PC-3 (cell line): ENCODE data around the gene IMPDH1. TPM values are rescaled to one million over a fixed set of nuclear protein-coding genes. Genes with fewer than 3 reads are reported as not detected.
A peak's percentile ranks its signal among the peaks of the same experiment; 100 is the strongest.

Experiments
- ATAC-seq: fragments of 200-7000 bp; cut with Tn5 transposase; 2 replicates; pipeline ENCODE4 v1.9.1; 2020; ENCODE audit warnings: mild to moderate bottlenecking, moderate library complexity
- BruUV-seq: library from RNA; stranded (reverse); fragments of 400-500 nt; replicated peaks from 2 replicates; lab custom pipeline; 2021; lab: Mats Ljungman, UMichigan
- CTCF ChIA-PET: fragments of 300-600 bp; sonication (Branson Sonifier 250); formaldehyde crosslinking; loops from one replicate; lab custom pipeline; 2022; ENCODE audit warnings: antibody characterized with exemption; lab: Charles Lee
- POLR2A ChIA-PET: fragments of 300-600 bp; sonication (Branson Sonifier 250); formaldehyde crosslinking; loops from one replicate; lab custom pipeline; 2022; ENCODE audit warnings: antibody characterized with exemption; ENCODE audit not compliant: unreplicated experiment; lab: Charles Lee
- DNase-seq: peaks from one replicate; pipeline ENCODE4 v3.0.0-alpha.2; 2015
- H2AFZ ChIP-seq: fragments of 300-600 bp; sonication (generic); 2 replicates; pipeline ENCODE4 v1.6.0; 2016; ENCODE audit warnings: antibody characterized with exemption, low read length
- H3F3A ChIP-seq: fragments of 300-600 bp; sonication (generic); one replicate; pipeline ENCODE4 v1.6.0; 2017; ENCODE audit warnings: antibody characterized with exemption, low read length, control low read depth, mild to moderate bottlenecking; ENCODE audit not compliant: unreplicated experiment
- H3K27ac ChIP-seq: fragments of 300-600 bp; sonication (generic); 2 replicates; pipeline ENCODE4 v1.5.1; 2016; ENCODE audit warnings: mild to moderate bottlenecking, low read length
- H3K27me3 ChIP-seq: fragments of 300-600 bp; sonication (generic); 2 replicates; pipeline ENCODE4 v1.6.1; 2016; ENCODE audit warnings: low read length, mixed read lengths
- H3K36me3 ChIP-seq: fragments of 300-600 bp; sonication (generic); 2 replicates; pipeline ENCODE4 v1.6.1; 2016; ENCODE audit warnings: low read depth, mixed run types, low read length, mixed read lengths
- H3K4me1 ChIP-seq: fragments of 300-600 bp; sonication (generic); 2 replicates; pipeline ENCODE4 v1.5.1; 2016; ENCODE audit warnings: low read length; ENCODE audit not compliant: insufficient read depth
- H3K4me2 ChIP-seq: fragments of 300-600 bp; sonication (generic); 2 replicates; pipeline ENCODE4 v1.6.0; 2016; ENCODE audit warnings: low read length
- H3K4me3 ChIP-seq: fragments of 300-600 bp; sonication (generic); 2 replicates; pipeline ENCODE4 v1.5.1; 2016; ENCODE audit warnings: mild to moderate bottlenecking, low read length, mixed read lengths
- H3K79me2 ChIP-seq: fragments of 300-600 bp; sonication (generic); 2 replicates; pipeline ENCODE4 v1.6.1; 2017; ENCODE audit warnings: low read length, mixed read lengths
- H3K9ac ChIP-seq: fragments of 300-600 bp; sonication (generic); 2 replicates; pipeline ENCODE4 v1.6.0; 2016; ENCODE audit warnings: mild to moderate bottlenecking, low read length
- H3K9me2 ChIP-seq: fragments of 300-600 bp; sonication (generic); replicated peaks from 2 replicates; pipeline ENCODE4 v1.6.1; 2016; ENCODE audit warnings: mixed run types, low read length, mixed read lengths
- H3K9me3 ChIP-seq: fragments of 300-600 bp; sonication (generic); 2 replicates; pipeline ENCODE4 v1.6.1; 2016; ENCODE audit warnings: low read length, mixed read lengths
- H4K20me1 ChIP-seq: fragments of 300-600 bp; sonication (generic); 2 replicates; pipeline ENCODE4 v1.6.1; 2016; ENCODE audit warnings: low read length, mixed read lengths
- CTCF ChIP-seq: fragments of 300-600 bp; sonication (generic); conservative IDR thresholded peaks from 2 replicates; pipeline ENCODE4 v1.5.1; 2017; ENCODE audit warnings: antibody characterized with exemption, low read depth, mild to moderate bottlenecking, low read length
- EZH2 ChIP-seq: fragments of 300-600 bp; sonication (generic); IDR thresholded peaks from one replicate; pipeline ENCODE4 v1.6.1; 2017; ENCODE audit warnings: antibody characterized with exemption, mild to moderate bottlenecking, low read length; ENCODE audit not compliant: unreplicated experiment
- EZH2phosphoT487 ChIP-seq: fragments of 300-600 bp; sonication (generic); IDR thresholded peaks from 2 replicates; pipeline ENCODE4 v1.6.1; 2018; ENCODE audit warnings: mild to moderate bottlenecking, antibody characterized with exemption, low read length, borderline replicate concordance
- intact Hi-C: fragments of 100-400 bp; cut with micrococcal nuclease; formaldehyde crosslinking; loops from 2 replicates; pipeline ENCODE4 v1.9.0; 2023
- total RNA-seq: library from RNA; depleted of rRNA; stranded (reverse); fragments of >200 nt; gene quantifications from 2 replicates; pipeline ENCODE4 v1.2.3, GENCODE V29; 2014

The IMPDH1 gene
- total RNA-seq, 1 experiment from 2014 or later: 128 TPM

- TF ChIP-seq EZH2 (no peak), CTCF (0 out of 2 replicates have a peak, but pooled peaks have one; percentile 31)
- Histone ChIP-seq H2AFZ (peak overlapping the region; percentile 76), H3K27ac (peak overlapping the region; percentile 20; the same call in 1 of the 2 replicates), H3K79me2 (peaks cover 39% of the 10 kb centered on the region), H3K36me3 (peaks cover 14% of the 10 kb centered on the region; the same call in 1 of the 2 replicates), H3K9ac (peak overlapping the region; percentile 90), H3K9me2 (no peaks in the 10 kb centered on the region), H4K20me1 (peaks cover 10% of the 10 kb centered on the region; the same call in 1 of the 2 replicates), H3F3A (no peaks in the 10 kb centered on the region), H3K27me3 (no peaks in the 10 kb centered on the region), H3K4me3 (peak overlapping the region; percentile 96), H3K4me1 (peaks cover 20% of the 10 kb centered on the region), H3K9me3 (no peaks in the 10 kb centered on the region), H3K4me2 (peak overlapping the region; percentile 95)
- ChIA-PET POLR2A (no interaction called here), CTCF (interaction anchor here (0.6 to 1.6 kb wide), 3 partner anchors 18 to 1286 kb away, joined by 4 to 9 read pairs (median 4); no protein-coding TSS in a partner anchor)
- TSS peak; percentile 18 for BruUV-seq
- peak; percentile 43 for DNase-seq
- intact Hi-C loops: no loop called here
- ATAC-seq: peak; percentile 16
Observed at GRCh38 chr7:128404886-128405470, 4.8 kb downstream of the IMPDH1 start.

- Histone ChIP-seq H3K9me3 (no peaks in the 10 kb centered on the region), H3K36me3 (peaks cover 19% of the 10 kb centered on the region; the same call in 1 of the 2 replicates), H3F3A (no peaks in the 10 kb centered on the region), H3K27me3 (no peaks in the 10 kb centered on the region), H3K9me2 (no peaks in the 10 kb centered on the region), H3K4me1 (peaks cover 18% of the 10 kb centered on the region), H3K27ac (no peak overlapping the region), H3K79me2 (peaks cover 37% of the 10 kb centered on the region), H4K20me1 (peaks cover 10% of the 10 kb centered on the region; the same call in 1 of the 2 replicates), H3K4me3 (peak overlapping the region; percentile 96), H2AFZ (no peak overlapping the region), H3K4me2 (peak overlapping the region; percentile 95), H3K9ac (peak overlapping the region; percentile 90; the same call in 1 of the 2 replicates)
- TF ChIP-seq EZH2phosphoT487 (no peak), EZH2 (no peak), CTCF (no peak)
- ATAC-seq (peak; percentile 41), DNase-seq (peak; percentile 32)
- ChIA-PET CTCF (interaction anchor here (0.6 to 1.6 kb wide), 3 partner anchors 17 to 57 kb away, joined by 4 to 9 read pairs (median 5); no protein-coding TSS in a partner anchor), POLR2A (no interaction called here)
- intact Hi-C loops: no loop called here
- BruUV-seq: no TSS peak
Observed at GRCh38 chr7:128404143-128404681, 5.6 kb downstream of the IMPDH1 start.

GRCh38 chr7:128403676-128404075 lies 6.1 kb downstream of the IMPDH1 start:
- DNase-seq (no peak), ATAC-seq (no peak)
- peaks cover 32% of the 10 kb centered on the region for H3K79me2 ChIP-seq
- no peak overlapping the region for H3K27ac ChIP-seq
- no TSS peak for BruUV-seq
- POLR2A ChIA-PET: no interaction called here
- peaks cover 10% of the 10 kb centered on the region; the same call in 1 of the 2 replicates for H4K20me1 ChIP-seq
- H3K4me3 ChIP-seq: peak overlapping the region; percentile 96
- H3K36me3 ChIP-seq: peaks cover 23% of the 10 kb centered on the region
- no peak overlapping the region for H2AFZ ChIP-seq
- no peaks in the 10 kb centered on the region for H3K27me3 ChIP-seq
- H3K4me1 ChIP-seq: peaks cover 13% of the 10 kb centered on the region
- H3K4me2 ChIP-seq: peak overlapping the region; percentile 95
- CTCF ChIA-PET: interaction anchor here (0.6 to 1.6 kb wide), 3 partner anchors 16 to 56 kb away, joined by 4 to 9 read pairs (median 5); no protein-coding TSS in a partner anchor
- H3F3A ChIP-seq: no peaks in the 10 kb centered on the region
- TF ChIP-seq EZH2phosphoT487 (no peak), EZH2 (no peak), CTCF (no peak)
- no peaks in the 10 kb centered on the region for H3K9me2 ChIP-seq
- H3K9me3 ChIP-seq: no peaks in the 10 kb centered on the region
- H3K9ac ChIP-seq: no peak overlapping the region
- intact Hi-C loops: no loop called here
